Endothelial cell of umbilical vein (primary cell): Measurements from ENCODE around the gene RAB11FIP2. TPM values are rescaled to one million over a fixed set of nuclear protein-coding genes. Genes with fewer than 3 reads are reported as not detected.

Experiments
- BruUV-seq: library from RNA; stranded (reverse); fragments of 400-500 nt; replicated peaks from 2 replicates; lab custom pipeline; 2021; lab: Mats Ljungman, UMichigan
- CTCF ChIA-PET: fragments of 300-600, 350-600 bp; sonication (Branson Sonifier 250); formaldehyde crosslinking; loops from one replicate; lab custom pipeline; 2021; ENCODE audit warnings: antibody characterized with exemption, inconsistent platforms; lab: Charles Lee
- POLR2A ChIA-PET: fragments of 300-600, 350-600 bp; sonication (Branson Sonifier 250); formaldehyde crosslinking; loops from one replicate; lab custom pipeline; 2021; ENCODE audit warnings: antibody characterized with exemption, inconsistent platforms; lab: Charles Lee
- DNase-seq: peaks from one replicate; pipeline ENCODE4 v3.0.0-alpha.2; 2011; ENCODE audit warnings: low read depth, low spot score
- FAIRE-seq: peaks from 2 replicates; lab custom pipeline; 2011; peaks lifted over from hg19 to GRCh38; lab: Jason Lieb, UNC
- H2AFZ ChIP-seq: 2 replicates; pipeline ENCODE4 v1.6.0; 2012; ENCODE audit warnings: low read depth, low read length, control low read depth, inconsistent platforms
- H3K27ac ChIP-seq: 2 replicates; pipeline ENCODE4 v1.5.1; 2011; ENCODE audit warnings: low read depth, mild to moderate bottlenecking, control low read depth, low read length, moderate library complexity; ENCODE audit not compliant: insufficient read depth
- H3K27me3 ChIP-seq, 2 experiments: 2 replicates each; pipeline versions ENCODE4 v1.6.0 to v1.6.1; 2011; ENCODE audit warnings: low read length in 2 of 2, mixed read lengths in 1 of 2; ENCODE audit not compliant: control insufficient read depth in 2 of 2, insufficient read depth in 2 of 2
- H3K36me3 ChIP-seq, 2 experiments: 2 replicates in 1 of 2; 3 replicates in 1 of 2; pipeline ENCODE4 v1.5.1; 2011; ENCODE audit warnings: low read length in 2 of 2, mild to moderate bottlenecking in 1 of 2, moderate library complexity in 1 of 2; ENCODE audit not compliant: control insufficient read depth in 2 of 2, insufficient read depth in 2 of 2; ENCODE audit errors: extremely low read depth in 1 of 2
- H3K4me1 ChIP-seq: 3 replicates; pipeline ENCODE4 v1.5.1; 2011; ENCODE audit warnings: mild to moderate bottlenecking, low read length; ENCODE audit not compliant: control insufficient read depth, insufficient read depth; ENCODE audit errors: extremely low read depth
- H3K4me2 ChIP-seq: 2 replicates; pipeline ENCODE4 v1.6.1; 2011; ENCODE audit warnings: low read length, control low read depth, mixed read lengths; ENCODE audit not compliant: insufficient read depth
- H3K4me3 ChIP-seq, 3 experiments: fragments of 200-600 bp in 1 of 3; sonication (generic), shearing (Covaris generic) in 1 of 3; replicated peaks in 1 of 3; 2 replicates each; pipeline ENCODE4 v1.5.1; 2011 to 2016; ENCODE audit warnings: control low read depth in 3 of 3, low read length in 3 of 3, mild to moderate bottlenecking in 2 of 3, inconsistent platforms in 1 of 3, low read depth in 1 of 3, moderate library complexity in 1 of 3; ENCODE audit not compliant: insufficient read depth in 1 of 3
- H3K79me2 ChIP-seq: 2 replicates; pipeline ENCODE4 v1.6.0; 2012; ENCODE audit warnings: low read length, inconsistent platforms; ENCODE audit not compliant: control insufficient read depth, insufficient read depth
- H3K9ac ChIP-seq: replicated peaks from 2 replicates; pipeline ENCODE3; 2011; ENCODE audit warnings: low read length, control low read depth; ENCODE audit not compliant: insufficient read depth; ENCODE audit errors: extremely low read depth
- H3K9me1 ChIP-seq: replicated peaks from 3 replicates; pipeline ENCODE4 v1.6.0; 2011; ENCODE audit warnings: mild to moderate bottlenecking, low read length; ENCODE audit not compliant: control insufficient read depth, insufficient read depth; ENCODE audit errors: extremely low read depth
- H3K9me3 ChIP-seq: replicated peaks from 2 replicates; pipeline ENCODE4 v1.5.1; 2012; ENCODE audit warnings: low read length, inconsistent platforms; ENCODE audit not compliant: control insufficient read depth, insufficient read depth
- H4K20me1 ChIP-seq: replicated peaks from 2 replicates; pipeline ENCODE3; 2011; ENCODE audit warnings: mild to moderate bottlenecking, low read length; ENCODE audit not compliant: control insufficient read depth, insufficient read depth; ENCODE audit errors: extremely low read depth
- CTCF ChIP-seq, 2 donors: IDR thresholded peaks; 1 replicate in 1 of 2; 2 replicates in 1 of 2; pipeline ENCODE4 v1.5.1; 2011; ENCODE audit warnings: low read length in 2 of 2, mild to moderate bottlenecking in 2 of 2, moderate library complexity in 2 of 2, control low read depth in 1 of 2, inconsistent platforms in 1 of 2, low read depth in 1 of 2; ENCODE audit not compliant: insufficient read depth in 1 of 2; ENCODE audit errors: extremely low read depth in 1 of 2
- FOS ChIP-seq: IDR thresholded peaks from 2 replicates; pipeline ENCODE4 v1.6.1; 2011; ENCODE audit warnings: mild to moderate bottlenecking, low read length, moderate library complexity, borderline replicate concordance; ENCODE audit not compliant: insufficient read depth
- GATA2 ChIP-seq: IDR thresholded peaks from 2 replicates; pipeline ENCODE4 v1.7.0; 2011; ENCODE audit warnings: low read depth, mild to moderate bottlenecking, moderate library complexity, mixed read lengths, low read length; ENCODE audit not compliant: insufficient read length, insufficient read depth
- JUN ChIP-seq: IDR thresholded peaks from 2 replicates; pipeline ENCODE4 v1.6.1; 2011; ENCODE audit warnings: borderline replicate concordance, low read depth; ENCODE audit not compliant: insufficient read length, insufficient read depth
- MYC ChIP-seq: IDR thresholded peaks from one replicate; pipeline ENCODE4 v1.6.1; 2011; ENCODE audit warnings: mild to moderate bottlenecking, low read depth, low read length
- POLR2A ChIP-seq: IDR thresholded peaks from 2 replicates; pipeline ENCODE4 v1.6.1; 2012; ENCODE audit warnings: low read depth, mild to moderate bottlenecking, control low read depth, low read length
- POLR2AphosphoS5 ChIP-seq: IDR thresholded peaks from 2 replicates; pipeline ENCODE4 v1.6.1; 2012; ENCODE audit warnings: low read depth, mild to moderate bottlenecking, control low read depth, low read length, moderate library complexity; ENCODE audit not compliant: insufficient read depth
- dilution Hi-C: fragments of 300-500 bp; cut with MboI; formaldehyde crosslinking; loops from one replicate; pipeline ENCODE4 v1.15.0; 2019; ENCODE audit warnings: low sequenced_read_pairs; ENCODE audit not compliant: extremely low pct_ligation_motif_present
- intact Hi-C: fragments of 100-400 bp; cut with micrococcal nuclease; formaldehyde crosslinking; loops from one replicate; pipeline ENCODE4 v1.10.0; 2022
- polyA plus RNA-seq, 4 experiments: library from polyadenylated mRNA; depleted of rRNA in 3 of 4; stranded (reverse) in 3 of 4; unstranded in 1 of 4; fragments of >200 nt; gene quantifications; 2 replicates each; pipeline versions ENCODE4 v1.2.1 to v1.2.3, GENCODE V29; 2011 to 2012; ENCODE audit warnings: missing spikeins in 1 of 4
- total RNA-seq: library from RNA; stranded (reverse); gene quantifications from 2 replicates; pipeline ENCODE4 v1.2.3, GENCODE V29; 2021
- TF ChIP-seq, protein P1 (sequence below): IDR thresholded peaks from 2 replicates; pipeline ENCODE4 v1.6.1; 2011; ENCODE audit not compliant: insufficient read depth, insufficient read length

Gene RAB11FIP2
- total and polyA plus RNA-seq, 2 donors (not counting 3 experiments of a cell fraction or from before 2014, with no cell fraction given): 1.9 to 8.6 TPM

DNA sequence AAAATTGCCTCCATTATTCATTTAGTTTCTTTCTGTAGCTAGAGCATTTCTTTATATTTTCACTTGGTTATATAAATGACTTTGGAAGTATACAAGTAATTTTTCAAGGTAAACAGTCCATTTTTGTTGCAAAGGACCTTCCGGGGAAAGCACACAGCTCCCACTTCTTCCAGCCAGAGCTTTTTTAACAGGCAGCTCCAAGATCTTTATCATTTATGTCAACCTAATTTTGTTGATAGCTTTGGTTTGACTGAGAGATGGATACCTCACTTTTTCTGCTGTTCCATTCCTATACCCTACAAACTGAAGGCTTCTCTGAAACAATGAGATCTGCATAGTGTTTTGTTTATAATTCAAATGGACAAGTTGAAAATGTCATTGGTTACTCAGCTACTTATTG lies 49.3 kb upstream of the RAB11FIP2 start:
- peaks cover 2% of the 10 kb centered on the region for H4K20me1 ChIP-seq
- DNase-seq (no peak), FAIRE-seq (no peak)
- no peaks in the 10 kb centered on the region for H3K9me3 ChIP-seq
- H3K27ac ChIP-seq: no peak overlapping the region
- H3K36me3 ChIP-seq: no peaks in the 10 kb centered on the region
- TF ChIP-seq POLR2A (no peak), JUN (no peak), POLR2AphosphoS5 (no peak), MYC (no peak), GATA2 (no peak)
- TF ChIP-seq, protein P1, sequence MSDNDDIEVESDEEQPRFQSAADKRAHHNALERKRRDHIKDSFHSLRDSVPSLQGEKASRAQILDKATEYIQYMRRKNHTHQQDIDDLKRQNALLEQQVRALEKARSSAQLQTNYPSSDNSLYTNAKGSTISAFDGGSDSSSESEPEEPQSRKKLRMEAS: no peak
- dilution Hi-C loops (no loop called here), intact Hi-C loops (no loop called here)
- H3K27me3 ChIP-seq: no peaks in the 10 kb centered on the region
- H3K4me3 ChIP-seq: no peak overlapping the region
- BruUV-seq: no TSS peak
- CTCF ChIA-PET: no interaction called here
- H3K79me2 ChIP-seq: no peaks in the 10 kb centered on the region
- no peak overlapping the region for H3K4me2 ChIP-seq
- POLR2A ChIA-PET: no interaction called here
- no peak overlapping the region for H3K9ac ChIP-seq
- no peaks in the 10 kb centered on the region for H3K9me1 ChIP-seq
- H3K4me1 ChIP-seq: no peaks in the 10 kb centered on the region
- no peak overlapping the region for H2AFZ ChIP-seq

GRCh38 chr10:118092209-118092608 lies 45.5 kb upstream of the RAB11FIP2 start:
- no peaks in the 10 kb centered on the region for H3K4me1 ChIP-seq
- H3K9me1 ChIP-seq: no peaks in the 10 kb centered on the region
- H3K4me3 ChIP-seq: no peak overlapping the region
- H3K9me3 ChIP-seq: no peaks in the 10 kb centered on the region
- no peak overlapping the region for H3K27ac ChIP-seq
- H3K4me2 ChIP-seq: no peak overlapping the region
- no peak overlapping the region for H2AFZ ChIP-seq
- dilution Hi-C loops (no loop called here), intact Hi-C loops (no loop called here)
- H3K9ac ChIP-seq: no peak overlapping the region
- CTCF ChIA-PET: no interaction called here
- H3K36me3 ChIP-seq: no peaks in the 10 kb centered on the region
- H3K27me3 ChIP-seq: no peaks in the 10 kb centered on the region
- DNase-seq: no peak
- TF ChIP-seq POLR2AphosphoS5: no peak
- TF ChIP-seq CTCF (IDR thresholded peaks at IDR 0.05; ENCODE audit: extremely low read depth in 1 of 2, insufficient read depth in 1 of 2, low read depth in 1 of 2, low read length in 2 of 2): no peak
- no peak for TF ChIP-seq FOS
- FAIRE-seq: no peak
- no peaks in the 10 kb centered on the region for H3K79me2 ChIP-seq
- BruUV-seq: no TSS peak
- POLR2A ChIA-PET: no interaction called here
- H4K20me1 ChIP-seq: peaks cover 2% of the 10 kb centered on the region
